ENCODE results near the gene INO80.

DNA sequence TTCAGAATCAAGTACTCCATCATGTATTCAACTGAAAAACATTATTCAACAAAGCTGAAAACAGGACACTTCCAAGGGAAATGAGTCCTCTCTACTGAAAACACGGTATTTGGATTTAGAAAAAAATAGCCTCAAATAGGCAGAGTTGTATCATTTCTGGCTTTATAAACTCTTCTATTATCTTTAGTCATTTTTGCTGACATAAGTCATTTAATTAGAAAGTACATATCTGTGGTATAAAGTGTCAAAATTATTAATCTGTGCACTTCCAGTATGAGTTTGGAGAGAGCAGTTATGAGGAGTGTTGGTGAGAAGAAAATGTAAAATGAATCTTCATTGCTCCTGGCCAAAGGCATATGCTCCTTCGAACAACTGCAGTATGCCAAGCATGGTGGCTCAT is 59.3 kb downstream of the INO80 start:
- TF ChIP-seq, protein P1, sequence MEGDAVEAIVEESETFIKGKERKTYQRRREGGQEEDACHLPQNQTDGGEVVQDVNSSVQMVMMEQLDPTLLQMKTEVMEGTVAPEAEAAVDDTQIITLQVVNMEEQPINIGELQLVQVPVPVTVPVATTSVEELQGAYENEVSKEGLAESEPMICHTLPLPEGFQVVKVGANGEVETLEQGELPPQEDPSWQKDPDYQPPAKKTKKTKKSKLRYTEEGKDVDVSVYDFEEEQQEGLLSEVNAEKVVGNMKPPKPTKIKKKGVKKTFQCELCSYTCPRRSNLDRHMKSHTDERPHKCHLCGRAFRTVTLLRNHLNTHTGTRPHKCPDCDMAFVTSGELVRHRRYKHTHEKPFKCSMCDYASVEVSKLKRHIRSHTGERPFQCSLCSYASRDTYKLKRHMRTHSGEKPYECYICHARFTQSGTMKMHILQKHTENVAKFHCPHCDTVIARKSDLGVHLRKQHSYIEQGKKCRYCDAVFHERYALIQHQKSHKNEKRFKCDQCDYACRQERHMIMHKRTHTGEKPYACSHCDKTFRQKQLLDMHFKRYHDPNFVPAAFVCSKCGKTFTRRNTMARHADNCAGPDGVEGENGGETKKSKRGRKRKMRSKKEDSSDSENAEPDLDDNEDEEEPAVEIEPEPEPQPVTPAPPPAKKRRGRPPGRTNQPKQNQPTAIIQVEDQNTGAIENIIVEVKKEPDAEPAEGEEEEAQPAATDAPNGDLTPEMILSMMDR (IDR thresholded peaks at IDR 0.05): no peak
- no peak for TF ChIP-seq POLR2A (IDR thresholded peaks at IDR 0.05)
